SK-N-DZ (cell line): Measurements from ENCODE around the gene YPEL3.

Experiments used
- DNase-seq: peaks from one replicate; pipeline ENCODE4 v3.0.0-alpha.2; 2015; ENCODE audit warnings: low spot score

Gene YPEL3

DNA sequence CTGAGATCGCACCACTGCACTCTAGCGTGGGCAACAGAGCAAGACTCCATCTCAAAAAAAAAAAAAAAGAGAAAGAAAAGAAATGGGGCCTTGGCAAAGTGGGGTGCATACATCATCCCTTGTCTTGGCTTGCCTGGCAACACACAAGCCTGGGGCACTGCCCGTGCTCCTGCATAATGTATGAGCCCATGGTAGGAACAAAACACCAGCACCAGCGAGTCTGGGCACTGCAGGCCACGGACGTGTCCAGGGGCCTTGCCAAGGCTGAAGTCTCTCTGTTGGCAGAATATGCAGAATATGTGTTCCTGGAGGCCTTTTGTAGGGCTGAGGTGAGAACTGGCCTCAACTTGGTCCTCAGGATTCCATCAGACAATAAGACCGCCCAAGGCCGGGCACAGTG lies 46.1 kb downstream of the YPEL3 start:
- DNase-seq = no peak

DNA sequence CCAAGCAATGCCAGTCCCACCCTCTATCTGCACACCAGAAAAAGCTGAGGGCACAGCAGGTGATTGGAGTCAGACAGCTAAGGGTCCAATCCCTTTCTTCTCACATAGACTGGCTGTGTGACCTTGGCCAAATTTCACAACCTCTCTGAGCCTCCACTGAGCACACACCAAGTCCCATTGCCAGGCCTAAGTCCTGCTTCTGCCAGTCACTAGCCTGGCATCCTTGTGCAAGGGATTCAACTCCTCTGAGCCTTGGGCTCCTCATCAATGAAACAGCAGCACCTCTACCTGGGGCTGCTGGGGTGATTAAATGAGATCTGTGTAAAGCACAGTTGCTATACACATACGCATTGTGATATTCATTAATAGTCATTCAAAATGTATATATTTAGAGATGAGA lies 49.4 kb downstream of the YPEL3 start:
- DNase-seq = no peak

DNA sequence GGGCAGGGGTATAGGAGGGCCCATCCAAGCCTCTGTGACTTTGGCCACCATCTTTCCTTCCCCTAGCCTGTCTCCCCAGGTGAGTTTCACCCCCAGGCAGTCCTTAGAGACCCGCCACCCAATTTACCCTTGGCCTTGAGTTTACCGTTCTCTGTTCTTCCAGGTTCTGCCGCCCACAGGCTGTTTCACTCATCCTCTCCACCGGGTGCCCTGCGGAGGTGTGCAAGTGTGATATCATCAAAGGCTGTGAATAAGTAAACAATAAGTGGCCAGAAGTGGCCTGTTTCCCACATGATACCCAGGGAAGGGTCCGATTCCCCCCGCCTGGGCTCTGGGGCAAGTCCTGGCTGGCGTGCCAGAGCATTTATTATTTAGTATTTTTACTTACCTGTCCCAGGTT lies 49.8 kb downstream of the YPEL3 start:
- no peak for DNase-seq
